PC-9 (cell line): ENCODE measurements around the gene SLC1A3. TPM values are rescaled to one million over a fixed set of nuclear protein-coding genes. Genes with fewer than 3 reads are reported as not detected.

Experiments
- BruUV-seq: library from RNA; stranded (reverse); fragments of 400-500 nt; replicated peaks from 2 replicates; lab custom pipeline; 2021; lab: Mats Ljungman, UMichigan
- CTCF ChIA-PET: fragments of 300-600 bp; sonication (Branson Sonifier 250); formaldehyde crosslinking; loops from one replicate; lab custom pipeline; 2022; ENCODE audit warnings: antibody characterized with exemption; lab: Charles Lee
- POLR2A ChIA-PET: fragments of 300-600 bp; sonication (Branson Sonifier 250); formaldehyde crosslinking; loops from one replicate; lab custom pipeline; 2022; ENCODE audit warnings: antibody characterized with exemption; ENCODE audit not compliant: unreplicated experiment; lab: Charles Lee
- DNase-seq, 2 experiments: peaks; one replicate each; pipeline versions ENCODE4 v3.0.0 to v3.0.0-alpha.2; 2015 to 2022; ENCODE audit warnings: mixed read lengths in 1 of 2
- H2AFZ ChIP-seq: fragments of 200-600 bp; sonication (generic); 2 replicates; pipeline ENCODE4 v1.8.1; 2017; ENCODE audit warnings: antibody characterized with exemption
- H3F3A ChIP-seq: fragments of 200-600 bp; sonication (generic); 2 replicates; pipeline ENCODE4 v1.8.1; 2017; ENCODE audit warnings: antibody characterized with exemption, mild to moderate bottlenecking, low read depth; ENCODE audit not compliant: insufficient read depth
- H3K27ac ChIP-seq: fragments of 200-600 bp; sonication (generic); 2 replicates; pipeline ENCODE4 v1.6.1; 2016; ENCODE audit warnings: mixed run types
- H3K27me3 ChIP-seq: fragments of 200-600 bp; sonication (generic); 2 replicates; pipeline ENCODE4 v1.6.1; 2016; ENCODE audit warnings: low read depth, mixed run types; ENCODE audit not compliant: insufficient read depth
- H3K36me3 ChIP-seq: fragments of 200-600 bp; sonication (generic); 2 replicates; pipeline ENCODE4 v1.6.1; 2016; ENCODE audit warnings: low read depth, mixed run types
- H3K4me1 ChIP-seq: fragments of 200-600 bp; sonication (generic); replicated peaks from 2 replicates; pipeline ENCODE4 v1.6.1; 2016; ENCODE audit warnings: mixed run types; ENCODE audit not compliant: insufficient read depth
- H3K4me2 ChIP-seq: fragments of 200-600 bp; sonication (generic); 2 replicates; pipeline ENCODE4 v1.6.1; 2017; ENCODE audit warnings: mixed run types
- H3K4me3 ChIP-seq: fragments of 200-600 bp; sonication (generic); 2 replicates; pipeline ENCODE4 v1.6.1; 2016; ENCODE audit warnings: mixed run types
- H3K79me2 ChIP-seq: fragments of 200-600 bp; sonication (generic); 2 replicates; pipeline ENCODE4 v1.6.1; 2017; ENCODE audit warnings: low read depth, mixed run types
- H3K9me2 ChIP-seq: fragments of 200-600 bp; sonication (generic); 2 replicates; pipeline ENCODE4 v1.8.1; 2017; ENCODE audit warnings: mild to moderate bottlenecking; ENCODE audit not compliant: insufficient read depth
- H3K9me3 ChIP-seq: fragments of 200-600 bp; sonication (generic); 2 replicates; pipeline ENCODE4 v1.8.1; 2016; ENCODE audit warnings: low read depth; ENCODE audit not compliant: insufficient read depth
- H4K20me1 ChIP-seq: fragments of 200-600 bp; sonication (generic); 2 replicates; pipeline ENCODE4 v1.8.1; 2017; ENCODE audit not compliant: insufficient read depth
- CTCF ChIP-seq: fragments of 200-600 bp; sonication (generic); conservative IDR thresholded peaks from 2 replicates; pipeline ENCODE4 v1.6.1; 2017; ENCODE audit warnings: mixed run types, antibody characterized with exemption, mild to moderate bottlenecking, moderate library complexity
- EZH2 ChIP-seq: fragments of 200-600 bp; sonication (generic); IDR thresholded peaks from 2 replicates; pipeline ENCODE4 v1.8.0; 2017; ENCODE audit warnings: antibody characterized with exemption, low read depth
- intact Hi-C: fragments of 100-400 bp; cut with micrococcal nuclease; formaldehyde crosslinking; loops from one replicate; pipeline ENCODE4 v1.10.0; 2022; ENCODE audit not compliant: unreplicated experiment
- total RNA-seq: library from RNA; stranded (reverse); gene quantifications from 2 replicates; pipeline ENCODE4 v1.2.3, GENCODE V29; 2021

Gene SLC1A3
- total RNA-seq, 1 experiment from 2014 or later = 0.24 TPM

GRCh38 chr5:36632363-36632664 lies 25.9 kb downstream of the SLC1A3 start:
- CTCF ChIA-PET = no interaction called here

GRCh38 chr5:36635721-36636390 lies 29.4 kb downstream of the SLC1A3 start:
- Histone ChIP-seq H3K36me3 (peaks cover 50% of the 10 kb centered on the region), H3K4me3 (no peak overlapping the region), H3K79me2 (no peaks in the 10 kb centered on the region), H3K4me2 (no peak overlapping the region), H2AFZ (no peak overlapping the region), H4K20me1 (no peaks in the 10 kb centered on the region), H3K27ac (no peak overlapping the region), H3K27me3 (no peaks in the 10 kb centered on the region), H3K4me1 (no peaks in the 10 kb centered on the region), H3F3A (0 out of 2 replicates have a peak, but pooled peaks cover 3% of the 10 kb centered on the region), H3K9me3 (no peaks in the 10 kb centered on the region), H3K9me2 (no peaks in the 10 kb centered on the region)
- DNase-seq = peak in 1 of 2 experiments; percentile 56
- TF ChIP-seq EZH2 (no peak), CTCF (no peak)
- POLR2A ChIA-PET = no interaction called here
- no TSS peak for BruUV-seq
- CTCF ChIA-PET = no interaction called here
- intact Hi-C loops = no loop called here

More at GRCh38 chr5:36632363-36632664, 25.9 kb downstream of the SLC1A3 start:
- POLR2A ChIA-PET = no interaction called here
- no peak for TF ChIP-seq EZH2
- no peak for TF ChIP-seq CTCF
- H3K27me3 ChIP-seq = no peaks in the 10 kb centered on the region
- peaks cover 53% of the 10 kb centered on the region for H3K36me3 ChIP-seq
- no peaks in the 10 kb centered on the region for H3K79me2 ChIP-seq
- no peaks in the 10 kb centered on the region for H3K9me2 ChIP-seq
- H3K4me3 ChIP-seq = no peak overlapping the region
- DNase-seq = no peak
- H3K4me1 ChIP-seq = no peaks in the 10 kb centered on the region
- no peak overlapping the region for H3K4me2 ChIP-seq
- intact Hi-C loops = no loop called here
- no TSS peak for BruUV-seq
- H3F3A ChIP-seq = no peaks in the 10 kb centered on the region
- no peaks in the 10 kb centered on the region for H4K20me1 ChIP-seq
- no peaks in the 10 kb centered on the region for H3K9me3 ChIP-seq
- H2AFZ ChIP-seq = no peak overlapping the region
- H3K27ac ChIP-seq = no peak overlapping the region

GRCh38 chr5:36637101-36637500 lies 30.7 kb downstream of the SLC1A3 start:
- no peaks in the 10 kb centered on the region for H3K9me3 ChIP-seq
- no peak for DNase-seq
- POLR2A ChIA-PET = no interaction called here
- H4K20me1 ChIP-seq = no peaks in the 10 kb centered on the region
- 0 out of 2 replicates have a peak, but pooled peaks cover 3% of the 10 kb centered on the region for H3F3A ChIP-seq
- peaks cover 42% of the 10 kb centered on the region for H3K36me3 ChIP-seq
- no peaks in the 10 kb centered on the region for H3K9me2 ChIP-seq
- H3K4me2 ChIP-seq = no peak overlapping the region
- intact Hi-C loops = no loop called here
- no peak overlapping the region for H2AFZ ChIP-seq
- no peak for TF ChIP-seq CTCF
- TF ChIP-seq EZH2 = no peak
- H3K27me3 ChIP-seq = no peaks in the 10 kb centered on the region
- no peak overlapping the region for H3K4me3 ChIP-seq
- BruUV-seq = no TSS peak
- no peak overlapping the region for H3K27ac ChIP-seq
- no peaks in the 10 kb centered on the region for H3K4me1 ChIP-seq
- H3K79me2 ChIP-seq = no peaks in the 10 kb centered on the region
- CTCF ChIA-PET = interaction anchor here (0.7 kb wide), 1 partner anchor 1361 kb away, joined by 3 read pairs; no protein-coding TSS in a partner anchor
